Stimulated activated CD4-positive, alpha-beta T cell treated with anti-CD3 and anti-CD28 coated beads, Interleukin-12 subunit alpha, Interleukin-12 subunit beta, amount 100 ng/mL, for 4 hours (primary cell): Measurements from ENCODE around the gene KMT5B.

ENCODE experiments used
- DNase-seq: peaks from one replicate; pipeline ENCODE4 v3.0.0-alpha.2; 2020

Gene KMT5B

DNA sequence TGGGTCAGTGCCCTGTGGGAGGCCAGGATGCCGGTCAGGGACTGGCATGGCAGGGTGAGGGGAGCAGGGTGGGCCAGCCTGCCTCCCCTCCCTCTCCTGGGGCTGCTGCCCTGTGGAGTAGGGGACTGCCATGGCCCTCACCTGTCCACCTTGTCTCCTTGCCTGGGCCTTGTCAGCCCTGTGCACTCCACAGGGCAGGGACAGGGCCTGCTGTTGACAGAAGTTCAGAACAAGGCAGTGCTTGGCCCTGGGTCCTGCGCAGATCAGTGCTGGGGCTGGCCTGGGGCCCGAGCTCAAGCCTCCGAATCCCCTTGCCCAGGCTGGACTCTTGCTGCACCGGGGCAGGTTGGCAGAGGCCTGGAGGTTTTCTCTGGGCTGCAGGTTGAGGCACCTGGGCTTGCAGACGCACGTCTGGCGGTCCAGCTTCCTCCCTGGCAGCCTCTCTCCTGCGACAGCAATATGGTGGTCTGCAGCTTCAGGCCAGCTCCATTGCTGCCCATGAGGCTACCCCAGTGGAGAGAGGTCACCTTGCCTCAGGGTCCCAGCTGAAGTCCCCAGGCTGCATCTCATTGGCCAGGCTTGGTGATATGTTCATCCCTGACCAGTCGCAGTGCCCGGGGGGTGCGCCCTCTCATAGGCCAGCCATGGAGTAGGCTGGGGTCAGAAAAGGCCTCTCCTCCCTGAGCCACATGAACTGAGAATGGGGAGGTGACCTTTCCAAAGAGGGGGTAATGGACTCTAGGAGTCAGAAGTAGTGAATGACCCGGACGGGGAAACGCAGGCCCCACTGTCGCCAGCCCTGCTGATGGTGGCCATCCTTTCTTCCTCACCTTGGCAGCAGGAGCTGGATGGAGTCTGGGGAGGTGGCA is 70.4 kb downstream of the KMT5B start:
- DNase-seq = no peak

DNA sequence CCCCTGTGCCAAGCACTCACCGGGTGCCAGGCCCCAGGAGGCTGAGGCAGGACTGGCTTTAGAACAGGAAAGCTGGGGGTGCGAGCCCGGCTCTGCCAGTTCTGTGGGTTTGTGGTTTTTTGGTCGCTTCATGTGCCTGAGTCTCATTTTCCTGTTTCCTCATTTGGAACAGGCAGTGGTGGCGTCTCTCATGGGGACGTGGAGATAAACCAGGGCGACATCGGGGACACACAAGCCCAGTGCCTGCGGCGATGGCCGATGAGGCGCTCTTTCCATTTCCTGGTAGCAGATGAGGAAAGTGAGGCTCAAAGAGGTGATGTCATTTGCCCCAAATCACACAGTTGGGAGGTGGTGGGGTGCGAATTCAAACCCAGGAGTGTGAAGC is 71.1 kb downstream of the KMT5B start:
- peak; percentile 34 for DNase-seq

DNA sequence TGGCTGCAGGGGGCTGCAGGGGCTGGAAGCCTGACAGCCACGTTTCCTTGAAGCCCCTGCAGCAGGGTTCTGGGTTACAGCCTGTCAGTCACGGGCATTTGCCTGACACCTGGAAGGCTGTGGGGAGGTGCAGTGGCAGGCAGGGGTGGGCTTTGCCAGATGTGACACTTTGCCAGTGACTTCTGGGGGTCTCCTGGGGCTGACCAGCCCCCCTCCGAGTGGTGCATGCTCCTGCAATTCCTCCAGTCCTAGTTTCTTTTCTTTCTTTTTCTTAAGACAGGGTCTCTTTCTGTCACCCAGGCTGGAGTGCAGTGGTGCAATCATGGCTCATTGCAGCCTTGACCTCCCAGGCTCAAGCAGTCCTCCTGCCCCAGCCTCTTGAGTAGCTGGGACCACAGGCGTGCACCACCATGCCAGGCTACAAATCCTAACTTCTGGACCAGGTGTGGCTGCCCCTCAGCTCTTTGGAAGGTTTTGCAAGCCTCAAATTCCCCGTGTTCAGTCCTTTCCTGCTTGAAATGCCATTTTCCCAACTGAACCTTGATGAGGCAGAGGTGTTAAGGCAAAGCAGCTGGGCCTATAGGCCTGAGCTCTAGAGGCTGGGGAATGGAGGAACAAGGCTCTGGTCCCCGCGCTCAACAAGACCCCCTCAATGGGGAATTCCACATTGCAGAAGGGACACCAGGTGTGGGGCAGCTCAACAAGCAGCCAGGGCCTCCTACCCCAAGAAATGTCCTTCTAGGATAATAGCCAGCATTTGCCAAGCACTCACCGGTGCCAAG is 71.7 kb downstream of the KMT5B start:
- no peak for DNase-seq

DNA sequence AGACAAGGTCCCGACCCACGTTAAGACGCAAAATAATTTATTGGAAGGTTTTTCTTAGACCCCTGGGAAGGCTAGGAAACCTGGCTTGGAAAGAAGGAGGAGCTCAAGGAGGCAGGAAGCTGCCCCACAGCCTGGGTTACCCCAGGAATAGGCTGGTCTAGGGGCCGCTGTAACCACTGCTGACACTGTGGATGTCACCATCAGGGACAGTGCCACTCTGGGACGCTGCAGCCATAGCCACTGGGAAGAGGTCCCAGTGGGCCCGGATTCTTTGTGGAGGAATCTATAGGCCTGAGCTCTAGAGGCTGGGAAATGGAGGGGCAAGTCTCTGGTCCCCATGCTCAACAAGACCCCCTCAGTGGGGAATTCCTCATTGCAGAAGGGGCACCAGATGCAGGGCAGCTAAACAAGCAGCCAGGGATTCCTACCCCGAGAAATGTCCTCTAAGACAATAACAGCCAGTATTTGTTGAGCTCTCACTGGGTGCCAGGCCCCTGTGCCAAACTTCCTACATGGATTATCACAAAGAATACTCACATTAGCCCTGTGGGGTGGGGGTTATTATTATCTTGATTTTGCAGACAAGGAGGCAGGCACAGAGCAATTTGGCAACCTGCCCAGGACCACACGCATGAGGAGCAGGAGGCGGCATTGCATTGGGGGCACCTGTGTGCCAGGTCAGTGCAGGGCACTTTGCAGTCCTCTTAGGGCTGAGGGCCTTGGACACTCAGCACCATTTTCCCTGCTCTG is 72.4 kb downstream of the KMT5B start:
- no peak for DNase-seq

DNA sequence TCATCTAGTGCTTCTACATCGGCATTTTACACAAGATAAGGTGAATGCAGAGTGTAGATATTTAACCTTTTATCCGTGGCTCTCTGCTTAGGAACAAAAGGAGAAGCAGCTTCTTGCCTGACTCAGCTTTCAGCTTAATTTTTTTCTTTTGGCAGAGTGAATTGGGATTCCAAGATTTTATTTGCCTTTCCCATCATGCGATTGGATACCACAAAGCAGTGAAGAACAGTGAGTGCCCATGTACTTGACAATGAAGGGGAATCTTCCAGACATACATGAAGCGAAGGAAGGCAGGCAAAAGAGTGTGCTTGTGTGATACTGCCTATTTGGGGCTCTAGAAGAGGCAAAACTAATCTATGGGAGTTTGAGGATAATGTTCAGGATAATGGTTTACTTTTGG is 74.9 kb downstream of the KMT5B start:
- DNase-seq = no peak

DNA sequence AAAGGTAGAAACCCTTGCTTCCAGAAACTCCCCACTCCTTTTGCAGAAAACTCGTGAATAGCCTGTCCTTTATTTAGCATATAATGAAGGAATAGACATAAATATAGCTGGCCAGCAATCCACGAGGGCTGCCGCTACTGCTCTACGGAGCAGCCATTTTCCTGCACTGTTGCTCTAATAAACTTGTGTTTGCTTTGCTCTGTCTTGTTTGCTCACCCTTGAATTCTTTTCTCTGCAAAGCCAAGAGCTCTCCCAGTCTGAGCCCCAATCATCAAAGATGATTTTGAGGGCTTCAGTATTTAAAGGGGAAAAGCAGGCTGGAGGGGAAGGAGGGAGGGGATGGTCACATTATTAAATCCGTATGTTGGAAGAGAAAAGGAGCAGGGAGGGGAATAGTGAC is 75.3 kb downstream of the KMT5B start:
- no peak for DNase-seq

DNA sequence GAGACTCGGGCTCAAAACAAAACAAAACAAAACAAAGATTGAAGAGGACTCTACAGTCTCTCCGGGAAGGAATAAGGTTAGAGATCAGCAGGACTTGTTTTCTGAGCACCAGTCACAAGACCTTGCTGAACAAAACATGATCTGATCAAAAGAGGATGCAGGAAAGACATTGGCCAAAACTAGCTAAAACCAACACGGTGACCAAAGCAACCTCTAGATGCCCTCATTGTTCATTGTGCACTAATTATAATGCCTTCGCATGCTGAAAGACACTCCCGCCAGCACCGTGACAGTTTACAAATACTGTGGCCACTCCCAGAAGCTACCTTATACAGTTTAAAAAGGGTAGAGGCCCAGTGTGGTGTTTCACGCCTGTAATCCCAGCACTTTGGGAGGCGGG is 76.2 kb downstream of the KMT5B start:
- no peak for DNase-seq

DNA sequence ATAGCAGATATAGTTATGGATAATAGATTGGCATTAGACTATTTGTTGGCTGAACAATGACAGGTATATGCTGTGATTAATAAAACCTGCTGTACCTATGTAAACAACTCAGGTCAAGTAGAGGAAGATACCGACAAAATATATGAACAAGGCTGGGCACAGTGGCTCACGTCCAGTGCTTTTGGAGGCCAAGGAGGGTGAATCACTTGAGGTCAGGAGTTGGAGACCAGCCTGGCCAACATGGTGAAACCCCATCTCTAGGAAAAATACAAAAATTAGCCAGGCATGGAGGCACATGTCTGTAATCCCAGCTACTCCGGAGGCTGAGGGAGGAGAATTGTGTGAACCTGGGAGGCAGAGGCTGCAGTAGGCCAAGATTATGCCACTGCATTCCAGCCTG is 77.9 kb downstream of the KMT5B start:
- no peak for DNase-seq

DNA sequence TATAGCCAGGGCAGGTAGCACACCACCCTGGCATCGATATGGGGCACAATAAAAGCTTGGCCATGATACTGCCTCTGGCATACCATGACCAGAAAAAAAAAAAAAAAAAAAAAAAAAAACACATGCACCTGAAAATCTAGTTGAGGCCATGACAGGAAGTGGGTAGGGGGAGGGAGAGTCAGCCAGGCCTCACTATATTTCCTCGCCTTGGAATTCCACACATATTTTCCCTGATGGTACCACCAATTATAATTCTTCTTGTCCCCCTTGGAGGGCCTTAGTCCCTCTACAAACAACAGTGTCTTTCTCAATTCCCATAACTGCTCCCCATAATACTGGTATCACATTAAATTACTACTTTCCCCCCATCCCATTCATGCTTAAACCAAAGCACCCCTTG is 79.3 kb downstream of the KMT5B start:
- DNase-seq = no peak

DNA sequence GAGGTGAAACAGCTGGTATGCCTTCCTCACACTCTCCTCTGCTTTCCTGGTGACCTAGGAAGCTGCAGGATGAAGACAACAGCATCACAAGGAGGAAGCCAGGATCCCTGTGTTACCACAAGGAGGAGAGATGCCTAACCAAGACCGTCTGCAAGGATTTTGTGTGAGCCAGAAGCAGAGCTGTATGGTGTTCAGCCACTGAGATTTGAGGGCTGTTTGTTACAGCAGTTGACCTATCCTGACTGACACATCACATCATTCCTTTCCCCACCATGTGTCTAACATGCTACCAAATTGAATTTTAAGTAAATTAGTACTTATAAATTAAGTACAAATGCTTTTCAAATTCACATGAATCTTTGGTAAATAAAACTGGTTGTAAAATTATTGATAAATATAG is 83.0 kb downstream of the KMT5B start:
- DNase-seq = no peak

DNA sequence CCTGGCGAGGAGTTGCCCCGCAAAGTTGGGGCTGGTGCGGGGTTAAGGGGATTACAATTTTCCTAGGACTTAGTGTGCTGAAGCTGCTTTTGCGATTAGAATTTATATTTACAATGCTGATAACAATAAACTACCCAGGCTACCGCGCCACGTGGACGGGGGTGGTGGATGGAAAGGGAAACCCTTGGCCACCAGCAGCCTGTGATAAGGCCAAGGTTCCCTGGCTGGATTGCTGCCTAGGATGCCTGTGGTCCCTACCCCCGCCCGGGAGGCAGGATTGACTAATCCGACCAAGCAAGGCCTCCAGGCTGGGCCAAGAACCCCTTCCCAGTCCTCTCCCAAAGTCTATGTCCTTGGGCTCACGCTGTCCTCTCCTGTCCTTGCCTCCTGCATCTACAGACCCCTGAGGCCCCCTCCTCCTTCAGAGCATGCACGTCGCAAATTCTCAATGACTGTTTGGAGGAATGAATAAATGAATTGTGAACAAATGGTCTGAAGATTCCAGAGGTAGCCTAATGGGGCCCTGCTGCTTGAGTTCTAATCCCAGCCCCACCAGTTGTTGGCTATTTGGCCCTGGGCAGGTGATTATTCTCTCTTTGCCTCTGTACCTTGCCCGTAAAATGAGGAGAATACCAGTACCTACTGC is 84.3 kb downstream of the KMT5B start:
- no peak for DNase-seq

DNA sequence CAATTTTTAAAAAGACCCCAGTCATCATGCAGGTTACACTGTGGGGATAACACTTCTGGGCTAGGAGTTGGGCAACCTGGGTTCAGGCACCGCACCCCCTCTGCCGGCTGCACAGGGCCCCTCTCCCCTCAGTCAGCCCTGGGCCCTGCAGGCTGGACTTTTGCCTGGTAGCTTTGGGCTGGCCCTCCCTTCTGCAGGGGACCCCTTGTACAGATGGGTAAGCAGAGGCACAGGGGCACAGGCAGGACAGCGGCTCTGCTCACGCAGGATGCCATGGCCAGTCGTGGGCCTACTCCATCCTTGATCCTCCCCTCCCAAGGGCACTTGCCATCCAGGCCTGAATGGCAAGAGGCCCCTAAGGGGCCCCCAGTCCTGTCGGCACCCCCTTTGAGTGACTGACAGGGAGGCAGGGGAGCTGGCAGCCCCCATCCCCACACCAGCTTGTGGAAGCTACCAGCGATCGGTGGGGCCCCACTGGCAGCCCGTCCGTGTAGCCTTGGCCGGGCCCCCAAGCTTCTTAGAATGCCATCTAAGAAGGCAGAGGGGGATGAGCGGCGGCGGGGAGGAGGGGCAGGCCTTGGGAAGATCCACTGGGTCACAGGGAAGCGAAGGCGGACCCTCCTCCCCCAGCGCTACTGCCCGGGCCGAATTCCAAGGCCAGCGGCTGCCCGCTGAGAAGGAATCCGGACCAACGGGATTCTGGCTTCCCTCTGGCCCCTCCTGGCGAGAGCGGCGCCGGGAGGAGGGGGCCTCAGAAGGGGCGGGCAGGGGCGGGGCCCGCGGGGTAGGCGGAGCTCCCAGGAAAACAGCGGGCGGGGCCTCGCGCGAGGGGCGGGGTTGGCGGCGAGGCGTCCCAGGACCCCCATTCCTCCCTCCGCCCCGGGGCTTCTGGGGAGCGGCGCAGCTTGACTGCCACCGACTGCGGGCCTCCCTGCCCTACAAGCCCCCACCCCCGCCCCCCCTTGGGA is 85.1 kb downstream of the KMT5B start:
- DNase-seq = no peak

DNA sequence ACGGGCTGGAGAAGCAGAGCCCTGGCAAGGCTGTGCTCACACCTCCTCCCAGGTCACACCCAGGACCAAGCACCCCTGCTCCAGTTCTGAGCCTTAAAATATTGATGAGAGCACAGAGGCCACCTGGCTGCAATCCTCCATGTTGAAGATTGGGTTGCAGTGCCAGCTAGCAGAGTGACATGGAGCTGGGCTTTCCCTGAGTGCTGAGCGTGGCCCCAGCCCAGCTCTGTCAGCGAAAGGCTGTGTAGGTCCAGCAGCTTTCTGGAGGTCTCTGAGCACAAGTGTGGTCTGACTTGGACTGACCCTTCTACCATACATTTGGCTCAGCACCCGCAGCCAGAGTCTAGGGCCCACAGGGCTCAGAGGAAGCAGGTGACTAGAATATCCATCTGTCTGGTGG is 87.9 kb downstream of the KMT5B start:
- DNase-seq = no peak

DNA sequence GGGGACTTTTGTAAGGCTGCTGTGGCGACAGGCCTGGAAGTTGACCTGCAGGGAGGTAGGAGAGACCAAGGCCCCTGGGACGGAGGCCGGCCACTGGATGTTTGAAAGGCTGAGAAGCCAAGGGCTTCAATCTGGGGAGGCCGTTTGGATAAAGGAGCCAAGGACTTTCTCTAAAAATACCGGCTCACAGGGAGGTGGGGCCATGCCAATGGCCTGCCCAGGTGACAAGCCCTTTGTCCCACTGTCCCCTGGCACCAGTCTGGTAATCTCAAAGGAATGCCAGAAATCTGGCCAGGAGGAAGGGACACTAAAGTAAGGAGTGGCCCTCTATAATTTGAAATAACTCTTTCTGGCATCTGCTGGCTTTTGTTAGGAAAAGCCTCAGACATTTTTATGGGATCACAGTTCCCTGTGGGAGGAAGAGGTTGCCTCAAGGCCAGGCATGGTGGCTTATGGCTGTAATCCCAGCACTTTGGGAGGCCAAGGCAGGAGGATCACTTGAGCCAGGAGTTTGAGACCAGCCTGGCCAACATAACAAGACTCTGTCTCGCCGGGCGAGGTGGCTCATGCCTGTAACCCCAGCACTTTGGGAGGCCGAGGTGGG is 90.1 kb downstream of the KMT5B start:
- DNase-seq = no peak

DNA sequence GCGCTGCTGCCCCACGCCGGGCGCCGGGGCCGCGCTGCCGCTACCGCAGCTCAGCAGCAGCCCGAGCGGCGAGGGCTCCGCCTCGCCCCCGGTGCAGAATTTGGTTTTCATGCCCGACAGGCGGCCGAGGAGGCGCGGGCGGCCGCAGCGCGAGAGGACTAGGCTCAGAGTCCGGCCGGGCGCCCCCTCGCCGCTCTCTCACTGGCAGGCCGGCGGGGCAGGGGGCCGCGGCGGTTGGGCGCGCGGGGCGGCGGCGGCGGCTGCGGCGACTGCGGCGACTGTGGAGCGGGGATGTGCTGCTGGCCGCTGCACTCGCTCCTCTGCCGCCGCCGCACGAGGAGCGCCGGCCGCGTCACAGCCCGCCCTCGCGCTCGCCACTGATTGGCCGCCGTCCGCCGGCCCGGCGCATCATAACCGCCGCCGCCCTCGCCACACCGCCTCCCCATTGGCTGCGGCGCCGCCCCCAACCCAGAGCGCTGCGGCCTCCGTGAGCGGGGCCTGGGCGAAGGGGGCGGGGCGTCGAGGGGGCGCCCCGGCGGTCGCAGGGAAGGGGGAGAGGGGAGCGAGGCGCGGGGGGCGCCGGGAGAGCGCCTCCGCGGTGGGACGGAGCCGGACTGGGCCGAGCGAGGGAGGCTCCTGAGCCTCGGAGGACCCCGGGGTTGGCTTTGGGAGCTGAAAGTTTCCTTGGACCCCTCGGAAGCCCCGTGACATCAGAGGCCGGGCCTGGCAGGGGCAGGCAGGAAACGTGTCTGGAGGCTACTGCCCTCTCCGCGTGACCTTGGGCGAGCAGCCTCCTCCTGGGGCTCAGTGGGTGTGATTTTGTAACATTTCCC is 91.8 kb downstream of the KMT5B start, which contains the start of gene CHKA:
Gene CHKA (minus strand): TSS at position 322 of the 833 bp plus-strand sequence. CDS start 211 bp downstream, at position 111.
- peak; percentile 88 for DNase-seq

DNA sequence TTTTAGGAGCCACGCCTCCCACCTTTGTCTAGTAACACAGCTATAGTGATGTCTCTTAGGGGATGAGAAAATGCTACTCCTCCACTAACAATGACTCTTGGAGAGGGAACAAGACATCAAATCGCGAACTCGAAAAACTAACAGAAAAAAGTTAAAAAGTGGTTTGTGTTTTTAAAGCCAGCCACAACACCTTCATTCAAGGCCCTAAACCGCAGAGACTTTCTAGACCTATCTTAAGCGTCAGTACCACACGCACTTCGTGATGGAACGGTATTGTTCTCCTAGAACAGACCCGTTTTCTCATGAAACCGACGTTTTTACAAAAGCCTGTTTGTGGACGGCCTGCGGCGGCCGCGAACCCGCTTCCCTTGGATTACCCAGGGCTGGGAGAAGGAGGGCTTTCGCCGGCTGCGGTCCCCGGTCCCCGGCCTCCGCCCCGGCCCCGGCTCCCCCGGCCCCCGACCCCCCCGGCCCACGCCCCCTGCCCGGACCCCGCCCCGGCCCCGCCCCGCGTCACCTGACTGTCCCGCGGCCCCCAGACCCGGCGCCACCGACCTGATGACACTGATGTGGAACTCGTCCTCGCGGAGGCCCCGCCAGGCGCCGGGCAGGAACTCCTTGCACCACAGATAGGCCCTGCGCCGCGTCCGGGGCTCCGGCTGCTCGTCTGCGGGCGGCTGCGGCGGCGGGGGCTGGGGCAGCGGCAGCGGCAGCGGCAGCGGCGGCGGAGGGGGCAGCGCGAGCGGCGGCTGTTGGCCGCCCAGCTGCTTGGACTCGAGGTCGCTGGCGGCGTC is 92.6 kb downstream of the KMT5B start:
- DNase-seq = peak; percentile 38

DNA sequence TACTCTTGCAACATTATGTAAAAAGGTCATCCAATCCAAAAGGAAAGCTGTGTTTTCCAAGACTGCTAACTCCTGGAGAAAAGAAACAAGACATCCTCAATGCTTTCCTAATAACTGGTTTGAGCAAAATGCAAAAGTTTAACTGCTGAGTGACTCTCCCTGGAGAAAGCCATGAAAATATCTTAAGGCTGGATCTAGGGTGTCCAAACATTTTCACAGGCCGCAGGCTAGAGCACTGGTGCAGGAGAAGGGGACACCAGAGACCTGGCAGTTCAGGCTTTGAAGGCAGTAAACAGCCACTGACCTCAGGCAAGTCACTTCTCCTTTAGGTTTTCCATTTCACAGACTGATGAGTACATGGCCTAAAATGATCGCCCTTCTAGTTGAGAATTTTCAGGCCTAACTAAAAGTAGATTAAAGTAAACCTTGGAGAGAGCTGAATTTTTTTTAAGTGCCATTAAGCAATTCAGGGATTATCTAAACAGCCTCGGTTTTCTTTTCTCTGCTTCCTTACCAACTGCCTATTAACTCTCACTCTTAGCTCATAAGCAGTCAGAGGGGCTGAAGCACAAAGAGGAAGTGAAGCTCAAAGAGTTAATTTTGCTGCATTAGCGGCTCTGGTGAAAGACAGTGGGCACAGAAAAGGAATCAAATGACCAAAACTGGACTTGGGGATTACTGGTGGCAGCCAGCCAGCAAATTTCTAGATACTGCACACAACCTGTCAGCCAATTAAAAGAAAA is 94.2 kb downstream of the KMT5B start:
- DNase-seq = no peak

DNA sequence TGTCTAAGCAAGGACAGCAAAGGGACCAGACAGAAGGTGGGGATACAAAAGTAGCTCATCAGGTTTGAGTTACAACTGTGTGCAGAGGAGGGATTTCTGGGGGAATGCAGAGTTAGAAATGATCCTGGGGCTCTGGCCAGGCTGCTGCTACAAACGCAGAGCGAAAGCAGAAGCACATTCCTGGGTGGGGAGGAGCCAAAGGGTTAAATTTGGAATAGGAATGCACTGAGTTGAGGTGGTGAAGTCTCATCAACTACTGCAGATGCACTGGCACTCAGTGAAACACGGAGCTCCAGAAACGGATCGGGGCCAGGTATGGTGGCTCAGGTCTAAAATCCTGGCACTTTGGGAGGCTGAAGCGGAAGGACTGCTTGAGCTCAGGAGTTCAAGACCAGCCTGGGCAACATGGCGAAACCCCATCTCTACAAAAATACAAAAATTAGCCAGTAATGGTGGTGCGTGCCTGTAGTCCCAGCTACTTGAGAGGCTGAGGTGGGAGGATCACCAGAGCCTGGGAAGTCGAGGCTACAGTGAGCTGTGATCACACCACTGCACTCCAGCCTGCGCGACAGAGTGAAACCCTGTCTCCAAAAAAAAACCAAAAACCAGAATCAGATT is 95.1 kb downstream of the KMT5B start:
- no peak for DNase-seq
